Stimulated activated CD4-positive, alpha-beta T cell treated with anti-CD3 and anti-CD28 coated beads, Interleukin-12 subunit alpha, Interleukin-12 subunit beta, amount 100 ng/mL, for 24 hours (primary cell): Measurements from ENCODE around the gene ZNF778.
"Not testable (repeated sequence)": the region's sequence is repeated elsewhere in the genome, so short reads cannot be mapped to it uniquely, and the experiment has no call there.

Experiments used
- DNase-seq, 2 experiments: peaks; one replicate each; pipeline ENCODE4 v3.0.0-alpha.2; 2020; ENCODE audit warnings: low read depth in 2 of 2

Gene ZNF778

GRCh38 chr16:89179656-89180315, 37.7 kb upstream of the ZNF778 start:
- no peak for DNase-seq

DNA sequence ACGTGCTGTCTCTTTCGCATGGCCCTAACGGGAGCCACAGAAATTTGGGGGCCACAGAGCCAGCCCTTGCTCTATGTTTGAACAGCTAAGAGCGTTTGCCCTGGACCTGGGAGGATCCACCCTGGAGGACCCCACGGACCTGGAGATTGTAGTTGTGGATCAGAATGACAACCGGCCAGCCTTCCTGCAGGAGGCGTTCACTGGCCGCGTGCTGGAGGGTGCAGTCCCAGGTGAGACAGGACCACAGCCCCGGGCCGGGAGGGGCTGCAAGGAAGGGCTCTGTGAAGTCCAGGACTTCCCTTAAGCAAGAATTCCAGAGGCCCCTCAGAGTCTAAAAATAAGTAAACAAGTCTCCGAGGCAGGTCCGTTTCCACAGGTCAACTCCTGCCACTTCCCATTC, 34.0 kb upstream of the ZNF778 start:
- DNase-seq, result no peak

DNA sequence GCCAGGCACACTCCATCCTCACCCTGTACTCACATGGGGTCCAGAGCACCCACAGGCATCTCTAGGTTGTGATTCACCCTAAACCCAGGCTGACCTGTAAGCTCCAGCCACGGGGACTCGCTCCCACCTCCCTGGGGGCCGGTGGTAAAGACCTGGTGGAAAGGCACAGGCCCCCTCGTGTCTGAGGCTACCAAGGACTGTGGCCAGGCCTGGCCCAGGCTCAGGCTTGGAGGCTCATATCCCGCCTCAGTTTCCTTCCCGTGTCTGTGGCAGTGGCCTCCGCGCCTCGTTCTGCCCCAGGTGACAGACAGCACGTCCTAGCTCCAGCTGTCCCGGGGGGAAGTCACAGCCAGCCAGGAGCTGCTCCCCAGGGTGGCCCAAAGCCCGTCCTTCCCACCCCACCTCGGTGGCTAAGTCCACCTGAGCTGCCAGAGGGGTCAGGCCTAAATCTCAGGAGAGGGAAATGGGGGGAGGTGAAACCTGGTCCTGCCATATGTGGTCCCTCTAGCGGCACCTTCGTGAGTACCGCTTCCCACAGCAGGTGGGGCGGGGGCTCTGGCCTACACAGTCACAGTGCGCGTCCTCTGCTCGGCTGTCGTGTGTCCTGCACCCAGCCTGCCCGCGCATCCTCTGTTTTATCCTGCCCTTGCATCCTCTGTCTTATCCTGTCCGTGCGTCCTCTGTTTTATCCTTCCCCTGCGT, 33.4 kb upstream of the ZNF778 start:
- DNase-seq, result no peak

GRCh38 chr16:89184677-89184932, 32.9 kb upstream of the ZNF778 start:
- no peak for DNase-seq

DNA sequence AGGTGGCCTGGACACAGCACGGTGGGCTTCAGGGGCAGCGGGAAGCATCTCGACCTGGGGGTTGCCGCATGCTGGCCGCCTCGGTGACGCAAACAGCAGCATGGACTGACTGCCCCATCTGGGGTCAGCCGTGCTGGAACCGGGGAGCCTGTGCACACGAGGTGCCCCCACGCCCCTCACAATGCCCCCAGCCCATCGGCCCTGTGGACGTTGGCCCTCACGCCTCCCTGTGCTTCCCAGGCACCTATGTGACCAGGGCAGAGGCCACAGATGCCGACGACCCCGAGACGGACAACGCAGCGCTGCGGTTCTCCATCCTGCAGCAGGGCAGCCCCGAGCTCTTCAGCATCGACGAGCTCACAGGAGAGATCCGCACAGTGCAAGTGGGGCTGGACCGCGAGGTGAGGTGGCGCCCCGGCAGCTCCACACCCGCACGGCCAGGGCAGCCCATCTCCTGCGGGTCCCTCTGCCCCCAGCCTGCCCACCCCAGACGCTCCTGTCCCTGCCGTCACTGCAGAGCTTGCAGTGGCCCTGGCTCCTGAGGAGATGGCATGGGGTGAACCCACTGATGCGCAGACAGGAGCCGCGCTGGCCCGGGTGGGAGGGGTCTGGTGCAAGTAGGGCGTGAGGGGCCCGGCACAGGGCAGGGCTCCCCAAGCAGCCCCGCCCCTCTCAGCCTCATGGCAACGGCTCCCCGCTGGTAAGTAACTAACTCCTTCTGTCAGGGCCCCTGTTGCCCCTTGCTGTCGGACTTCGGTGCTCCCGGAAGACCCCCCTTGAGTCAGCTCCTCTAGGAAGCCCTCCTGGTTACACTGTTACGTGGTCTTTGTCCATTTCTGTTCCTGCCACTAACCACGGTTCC, 32.3 kb upstream of the ZNF778 start:
- no peak for DNase-seq

- not testable (repeated sequence) for DNase-seq
Measured at GRCh38 chr16:89185887-89186592, 31.5 kb upstream of the ZNF778 start.

- DNase-seq, result not testable (repeated sequence)
Measured at GRCh38 chr16:89186593-89187031, 30.9 kb upstream of the ZNF778 start.

GRCh38 chr16:89187032-89187769, 30.3 kb upstream of the ZNF778 start:
- no peak for DNase-seq

- no peak for DNase-seq
Measured at GRCh38 chr16:89187770-89188392, 29.6 kb upstream of the ZNF778 start.

DNA sequence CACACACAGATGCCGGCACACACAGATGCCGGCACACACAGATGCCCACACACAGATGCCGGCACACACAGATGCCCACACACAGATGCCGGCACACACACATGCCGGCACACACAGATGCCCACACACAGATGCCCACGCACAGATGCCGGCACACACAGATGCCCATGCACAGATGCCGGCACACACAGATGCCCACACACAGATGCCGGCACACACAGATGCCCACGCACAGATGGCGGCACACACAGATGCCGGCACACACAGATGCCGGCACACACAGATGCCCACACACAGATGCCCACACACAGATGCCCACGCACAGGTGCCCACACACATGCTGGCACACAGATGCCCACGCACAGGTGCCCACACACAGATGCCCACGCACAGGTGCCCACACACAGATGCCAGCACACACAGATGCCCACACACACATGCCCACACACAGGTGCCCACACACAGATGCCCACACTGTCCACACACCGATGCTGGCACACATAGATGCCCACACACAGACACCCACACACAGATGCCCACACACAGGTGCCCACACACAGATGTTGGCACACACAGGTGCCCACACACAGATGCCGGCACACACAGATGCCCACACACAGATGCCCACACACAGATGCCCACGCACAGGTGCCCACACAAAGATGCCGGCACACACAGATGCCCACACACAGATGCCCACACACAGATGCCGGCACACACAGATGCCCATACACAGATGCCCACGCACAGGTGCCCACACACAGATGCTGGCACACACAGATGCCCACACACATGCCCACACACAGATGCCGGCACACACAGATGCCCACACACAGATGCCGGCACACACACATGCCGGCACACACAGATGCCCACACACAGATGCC, 28.8 kb upstream of the ZNF778 start:
- DNase-seq, result not testable (repeated sequence)

- no peak for DNase-seq
Measured at GRCh38 chr16:89189358-89190025, 28.0 kb upstream of the ZNF778 start.

DNA sequence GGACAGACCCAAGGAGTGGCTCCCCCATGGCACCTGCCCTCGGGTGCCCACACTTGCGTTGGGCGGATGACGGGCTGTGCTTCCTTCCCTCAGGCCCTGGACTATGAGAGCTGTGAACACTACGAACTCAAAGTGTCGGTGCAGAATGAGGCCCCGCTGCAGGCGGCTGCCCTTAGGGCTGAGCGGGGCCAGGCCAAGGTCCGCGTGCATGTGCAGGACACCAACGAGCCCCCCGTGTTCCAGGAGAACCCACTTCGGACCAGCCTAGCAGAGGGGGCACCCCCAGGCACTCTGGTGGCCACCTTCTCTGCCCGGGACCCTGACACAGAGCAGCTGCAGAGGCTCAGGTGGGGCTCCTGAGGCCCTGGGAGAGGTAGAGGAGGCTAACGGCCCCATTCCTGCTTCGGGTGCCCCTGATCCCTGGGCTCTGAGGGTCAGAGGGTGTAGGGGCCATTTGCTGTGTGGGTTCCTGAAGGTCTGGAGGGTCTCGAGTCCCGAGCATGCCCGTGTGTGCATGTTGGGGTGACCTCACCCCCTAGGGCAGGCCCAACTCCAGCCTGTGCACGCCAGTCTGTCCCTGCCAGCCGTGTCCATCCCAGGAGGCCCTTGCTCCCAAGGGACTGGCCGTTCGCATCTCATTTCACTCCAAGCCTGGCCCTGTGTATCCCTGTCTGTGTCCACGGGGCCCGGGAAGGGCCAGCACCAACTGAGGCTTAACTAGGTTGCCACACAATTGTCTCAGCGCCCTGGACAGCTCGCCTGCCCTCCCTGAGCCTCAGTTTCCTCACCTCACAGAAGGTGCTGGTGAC, 27.1 kb upstream of the ZNF778 start:
- DNase-seq, result no peak

- DNase-seq, result no peak
Measured at GRCh38 chr16:89191033-89191900, 26.2 kb upstream of the ZNF778 start.

GRCh38 chr16:89191901-89192185, 25.7 kb upstream of the ZNF778 start:
- no peak for DNase-seq

- peak; percentile 58 to 60 for DNase-seq
Measured at GRCh38 chr16:89192186-89192955, 25.1 kb upstream of the ZNF778 start.

DNA sequence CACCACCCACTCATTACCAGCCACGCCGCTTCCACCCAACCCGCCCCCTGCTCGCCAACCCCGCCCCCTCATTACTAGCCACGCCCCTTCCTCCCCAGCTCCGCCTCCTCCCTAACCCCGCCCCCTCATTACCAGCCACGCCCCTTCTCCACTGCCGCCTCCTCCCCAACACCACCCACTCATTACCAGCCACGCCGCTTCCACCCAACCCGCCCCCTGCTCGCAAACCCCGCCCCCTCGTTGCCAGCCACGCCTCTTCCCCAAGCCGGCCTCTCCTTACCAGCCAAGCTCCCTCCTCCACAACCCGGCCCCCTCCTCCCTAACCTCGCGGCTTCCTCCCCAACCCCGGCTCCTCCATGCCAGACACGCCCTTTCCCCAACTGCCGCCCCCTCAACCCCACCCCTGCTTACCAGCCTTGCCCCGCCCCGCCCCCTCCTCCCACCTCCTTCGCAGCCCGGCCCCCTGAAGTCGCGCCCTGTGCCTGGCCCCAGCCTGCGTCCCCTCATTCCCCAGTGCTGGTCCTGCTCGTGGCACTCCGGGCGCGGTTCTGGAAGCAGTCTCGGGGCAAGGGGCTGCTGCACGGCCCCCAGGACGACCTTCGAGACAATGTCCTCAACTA, 24.4 kb upstream of the ZNF778 start:
- DNase-seq, result peak; percentile 46 to 55
